IPS DF 4.7 (cell line): ENCODE results near the gene WIF1.

Experiments
- DNase-seq: peaks from one replicate; pipeline ENCODE4 v3.0.0-alpha.2; 2013; ENCODE audit warnings: low spot score; ENCODE audit errors: extremely low read depth

The WIF1 gene, protein sequence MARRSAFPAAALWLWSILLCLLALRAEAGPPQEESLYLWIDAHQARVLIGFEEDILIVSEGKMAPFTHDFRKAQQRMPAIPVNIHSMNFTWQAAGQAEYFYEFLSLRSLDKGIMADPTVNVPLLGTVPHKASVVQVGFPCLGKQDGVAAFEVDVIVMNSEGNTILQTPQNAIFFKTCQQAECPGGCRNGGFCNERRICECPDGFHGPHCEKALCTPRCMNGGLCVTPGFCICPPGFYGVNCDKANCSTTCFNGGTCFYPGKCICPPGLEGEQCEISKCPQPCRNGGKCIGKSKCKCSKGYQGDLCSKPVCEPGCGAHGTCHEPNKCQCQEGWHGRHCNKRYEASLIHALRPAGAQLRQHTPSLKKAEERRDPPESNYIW

DNA sequence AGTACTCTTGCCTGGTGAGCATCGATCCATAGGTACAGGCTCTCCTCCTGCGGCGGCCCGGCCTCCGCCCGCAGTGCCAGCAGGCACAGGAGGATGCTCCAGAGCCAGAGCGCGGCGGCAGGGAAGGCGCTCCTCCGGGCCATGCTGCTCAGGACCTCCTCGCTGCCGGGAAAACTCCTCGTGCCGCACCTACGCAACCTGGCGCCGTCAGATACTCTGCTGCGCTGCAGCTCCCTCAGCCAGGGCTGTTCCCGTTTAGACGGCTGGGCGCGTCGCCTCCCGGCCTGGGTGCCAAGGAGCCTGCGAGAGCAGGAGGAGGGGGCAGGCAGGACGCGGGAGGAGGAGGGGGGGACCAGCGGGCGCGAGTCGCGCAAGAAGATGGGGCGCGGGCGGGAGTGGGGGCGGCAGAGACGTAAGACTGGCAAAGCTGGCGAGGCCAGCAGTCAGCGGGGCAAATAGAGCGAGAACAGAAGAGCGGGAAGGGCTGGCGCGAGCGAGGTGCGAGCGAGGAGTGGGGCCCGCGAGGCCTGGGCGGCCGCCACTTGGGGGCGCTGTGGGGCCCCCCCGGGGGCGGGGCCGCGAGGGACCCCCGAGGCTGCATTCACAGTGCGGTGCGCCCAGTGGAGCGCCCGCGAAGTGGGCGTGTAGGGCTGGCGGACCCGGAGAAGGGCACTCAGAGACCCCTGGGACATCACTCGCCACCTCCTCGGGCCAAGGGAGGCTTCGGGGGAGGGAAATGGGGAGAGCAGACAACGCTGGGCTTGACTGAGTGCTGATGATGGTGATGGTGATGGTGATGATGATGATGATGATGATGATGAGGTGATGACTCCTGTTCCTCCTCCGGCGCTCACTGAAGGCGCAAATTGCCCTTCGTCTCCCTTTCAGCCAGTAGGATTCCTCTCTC lies at the start of gene WIF1:
Gene WIF1, minus strand, starts transcription at position 257 of the 907 bp plus-strand sequence. Its CDS starts 114 bp downstream, at position 143.
- no peak for DNase-seq

DNA sequence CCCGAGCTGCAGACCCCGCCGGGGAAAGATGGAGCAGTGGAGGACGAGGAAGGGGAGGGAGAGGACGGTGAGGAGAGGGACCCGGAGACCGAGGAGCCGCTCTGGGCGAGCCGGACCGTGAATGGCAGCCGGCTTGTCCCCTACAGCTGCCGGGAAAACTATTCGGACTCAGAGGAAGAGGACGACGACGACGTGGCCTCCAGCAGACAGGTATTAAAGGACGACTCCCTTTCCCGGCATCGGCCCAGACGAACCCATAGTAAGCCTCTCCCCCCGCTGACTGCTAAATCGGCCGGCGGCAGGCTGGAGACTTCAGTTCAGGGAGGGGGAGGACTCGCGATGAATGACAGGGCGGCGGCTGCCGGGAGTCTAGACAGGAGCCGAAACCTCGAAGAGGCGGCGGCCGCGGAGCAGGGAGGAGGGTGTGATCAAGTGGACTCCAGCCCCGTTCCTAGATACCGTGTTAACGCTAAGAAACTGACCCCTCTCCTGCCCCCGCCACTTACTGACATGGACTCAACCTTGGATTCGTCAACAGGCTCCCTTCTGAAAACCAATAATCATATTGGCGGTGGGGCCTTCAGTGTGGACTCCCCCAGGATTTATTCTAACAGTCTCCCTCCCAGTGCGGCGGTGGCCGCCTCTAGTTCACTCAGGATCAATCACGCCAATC lies 49.2 kb upstream of the WIF1 start:
- no peak for DNase-seq

DNA sequence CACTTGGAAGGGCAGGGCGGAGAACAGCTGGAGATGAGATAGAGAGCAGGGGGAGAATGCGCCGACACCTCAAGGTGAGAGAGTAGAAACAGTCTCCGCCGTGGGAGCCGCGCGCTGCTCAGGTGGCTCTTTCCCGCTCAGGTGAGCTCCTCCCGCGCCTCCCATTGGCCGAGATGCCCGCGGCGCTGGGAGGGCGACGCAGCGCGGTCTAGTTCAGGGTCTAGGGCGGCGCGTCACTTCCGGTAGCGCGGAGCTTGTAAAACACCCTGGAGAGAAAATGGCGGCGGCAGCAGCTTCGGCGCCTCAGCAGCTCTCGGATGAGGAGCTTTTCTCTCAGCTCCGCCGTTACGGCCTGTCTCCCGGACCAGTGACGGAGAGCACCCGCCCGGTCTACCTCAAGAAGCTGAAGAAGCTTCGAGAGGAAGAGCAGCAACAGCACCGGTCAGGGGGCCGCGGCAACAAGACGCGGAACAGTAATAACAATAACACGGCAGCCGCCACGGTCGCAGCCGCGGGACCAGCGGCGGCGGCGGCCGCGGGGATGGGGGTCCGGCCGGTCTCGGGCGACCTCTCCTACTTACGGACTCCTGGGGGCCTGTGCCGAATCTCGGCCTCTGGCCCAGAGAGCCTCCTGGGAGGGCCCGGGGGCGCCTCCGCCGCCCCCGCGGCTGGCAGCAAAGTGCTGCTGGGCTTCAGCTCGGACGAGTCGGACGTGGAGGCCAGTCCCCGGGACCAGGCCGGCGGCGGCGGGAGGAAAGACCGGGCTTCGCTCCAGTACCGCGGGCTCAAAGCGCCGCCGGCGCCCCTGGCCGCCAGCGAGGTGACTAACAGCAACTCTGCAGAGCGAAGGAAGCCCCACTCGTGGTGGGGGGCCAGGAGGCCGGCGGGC lies 48.5 kb upstream of the WIF1 start, which contains the start of gene LEMD3:
Gene LEMD3, plus strand, starts transcription at position 264 of the 889 bp plus-strand sequence. Its CDS starts 14 bp downstream, at position 278.
- DNase-seq, result peak; percentile 87

DNA sequence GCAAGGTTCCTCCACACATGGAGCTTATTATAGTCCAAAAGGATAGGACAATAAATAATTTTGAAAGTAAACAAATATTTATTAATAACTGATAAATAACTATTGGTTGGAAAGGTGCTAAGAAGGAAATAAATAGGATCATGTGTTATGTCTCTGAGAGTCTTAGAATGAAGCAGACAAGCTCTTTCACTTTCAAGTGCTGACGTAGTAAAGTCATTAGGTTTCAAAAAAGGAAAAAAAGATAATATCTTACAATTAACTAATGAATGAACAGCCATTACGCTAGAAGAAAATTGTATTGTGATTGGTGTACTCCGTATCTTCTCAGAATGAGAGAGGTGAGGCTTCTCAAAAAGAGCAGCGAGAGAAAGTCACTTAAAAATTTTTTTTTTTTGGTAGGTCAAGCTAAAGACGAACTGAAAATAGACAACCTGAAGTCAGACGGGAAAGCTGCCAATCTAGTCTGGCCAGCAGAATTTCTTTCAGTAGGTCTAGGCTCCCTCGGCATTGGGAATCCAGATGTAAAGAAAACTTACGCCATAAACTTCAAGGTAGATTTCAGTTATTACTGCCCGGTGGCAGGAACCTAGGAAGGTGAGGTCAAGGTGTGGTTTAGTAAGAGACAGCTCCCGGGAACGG lies 47.7 kb upstream of the WIF1 start:
- DNase-seq, result no peak

DNA sequence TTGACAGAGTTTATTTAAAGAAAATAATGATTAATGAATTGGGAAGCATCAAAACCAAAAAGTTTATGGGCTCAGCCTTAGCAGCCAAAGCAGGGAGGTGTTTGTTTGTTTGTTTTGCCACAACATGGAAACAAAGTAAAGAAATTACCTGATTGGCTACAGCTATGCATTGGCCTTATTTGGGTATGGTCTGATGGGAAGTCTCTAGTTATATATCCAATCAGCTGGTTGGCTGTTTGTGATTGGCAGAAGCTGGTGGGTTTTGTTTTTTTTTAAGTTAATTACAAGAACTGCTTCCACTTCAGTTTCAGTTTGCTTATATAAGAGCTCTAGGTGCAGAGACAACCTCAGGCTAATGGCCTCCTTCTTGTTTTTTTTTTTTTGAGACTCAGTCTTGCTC lies 43.7 kb upstream of the WIF1 start:
- no peak for DNase-seq

DNA sequence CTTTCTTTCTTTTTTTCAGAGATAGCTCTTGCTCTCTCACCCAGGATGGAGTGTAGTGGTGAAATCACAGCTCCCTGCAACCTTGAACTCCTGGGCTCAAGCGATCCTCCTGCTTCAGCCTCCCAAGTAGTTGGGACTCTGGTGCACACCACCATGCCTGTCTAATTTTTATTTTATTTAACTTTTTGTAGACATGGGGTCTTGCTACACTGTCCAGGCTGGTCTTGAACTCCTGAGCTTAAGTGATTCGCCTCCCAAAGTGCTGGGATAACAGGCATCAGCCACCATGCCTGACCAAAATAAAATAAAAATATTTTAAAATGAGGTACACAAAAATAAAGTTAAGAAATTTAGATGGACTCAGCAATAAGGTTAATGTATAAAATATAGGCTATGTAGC lies 43.1 kb upstream of the WIF1 start:
- DNase-seq, result no peak

DNA sequence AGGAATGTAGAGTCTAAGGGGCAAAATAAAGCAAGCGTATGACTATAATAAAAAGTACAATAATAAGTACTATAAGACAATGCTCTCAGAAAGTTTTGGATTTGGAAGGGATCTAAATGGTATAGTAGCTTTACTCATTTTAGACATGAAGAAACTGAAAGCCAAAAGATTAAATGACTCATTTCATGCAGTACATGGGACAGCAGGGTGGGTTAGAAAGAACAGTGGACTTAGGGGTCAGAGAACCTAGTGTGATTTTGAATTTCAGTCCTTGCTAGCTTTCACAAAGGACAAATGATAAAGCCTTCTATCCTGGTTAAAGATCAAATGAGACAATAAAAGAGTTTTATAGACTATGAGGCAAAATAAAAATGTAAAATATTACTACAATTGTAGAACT lies 41.5 kb upstream of the WIF1 start:
- DNase-seq, result no peak

DNA sequence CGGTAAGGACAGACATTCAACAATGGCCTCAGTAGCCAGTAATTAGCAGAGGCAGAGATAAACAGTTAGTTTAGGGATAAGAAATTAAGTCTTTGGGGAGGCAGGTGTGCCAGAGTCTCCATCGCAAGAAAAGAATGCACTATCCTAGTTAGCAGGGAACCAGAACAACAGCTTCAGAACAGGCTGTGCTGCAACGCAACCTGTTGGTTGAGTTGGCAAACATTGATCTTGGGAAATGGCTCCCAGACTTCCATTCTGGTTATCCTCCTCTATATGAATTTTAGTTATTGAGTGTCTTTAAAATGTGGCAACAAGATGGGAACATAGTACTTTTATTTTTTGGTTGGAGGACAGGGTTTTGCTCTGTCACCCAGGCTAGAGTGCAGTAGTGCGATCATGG lies 36.0 kb upstream of the WIF1 start:
- no peak for DNase-seq

DNA sequence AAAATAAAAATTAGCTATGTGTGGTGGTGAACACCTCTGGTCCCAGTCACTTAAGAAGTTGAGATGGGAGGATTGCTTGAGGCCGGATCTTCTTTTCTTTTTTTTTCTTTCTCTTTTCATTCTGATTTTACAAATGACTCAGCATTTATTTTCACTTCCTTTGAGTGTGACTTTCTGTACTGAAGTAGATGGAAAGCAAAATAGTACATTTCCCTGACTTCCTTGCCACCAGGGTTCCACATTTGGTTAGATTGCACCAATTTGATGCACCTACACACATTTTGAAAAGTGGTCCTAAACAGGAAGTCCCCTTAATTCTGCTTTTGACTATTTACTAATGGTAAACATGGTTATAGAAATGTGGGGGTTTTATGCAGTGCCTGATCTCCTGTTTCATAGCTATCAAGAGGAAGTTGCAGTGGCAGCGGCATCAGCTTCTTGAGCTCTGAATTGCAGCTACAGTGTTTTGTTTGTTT lies 35.3 kb upstream of the WIF1 start:
- DNase-seq, result no peak

DNA sequence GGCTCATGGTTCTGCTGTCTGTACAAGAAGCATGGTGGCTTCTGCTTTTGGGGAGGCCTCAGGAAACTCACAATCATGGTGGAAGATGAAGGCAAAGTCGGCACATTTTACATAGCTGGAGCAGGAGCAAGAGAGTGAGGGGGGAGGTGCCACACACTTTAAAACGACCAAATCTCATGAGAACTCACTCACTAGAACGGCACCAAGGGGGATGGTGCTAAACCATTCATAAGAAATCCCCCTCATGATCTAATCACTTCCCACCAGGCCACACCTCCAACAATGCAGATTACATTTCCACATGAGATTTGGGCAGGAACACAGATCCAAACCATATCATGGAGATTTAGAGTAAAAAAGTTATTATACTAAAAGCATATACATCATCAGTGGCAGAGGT lies 34.7 kb upstream of the WIF1 start:
- DNase-seq, result no peak

DNA sequence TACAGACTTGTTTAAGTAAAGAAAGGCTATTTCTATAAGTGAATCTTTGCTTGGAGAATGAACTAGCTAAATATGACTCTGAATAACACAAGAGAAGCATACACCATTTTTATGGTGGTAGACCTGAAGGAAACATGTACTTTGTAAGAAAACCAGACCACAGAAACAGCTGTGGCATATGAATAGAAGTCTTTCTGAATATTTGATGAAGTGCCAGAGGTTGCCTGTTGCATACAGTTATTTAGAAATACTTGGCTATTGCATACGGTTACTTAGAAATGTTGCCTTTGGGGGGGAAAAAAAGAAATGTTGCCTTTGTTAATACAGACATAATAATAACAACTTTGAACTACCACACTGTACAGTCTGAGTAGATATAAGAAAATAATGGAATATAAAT lies 31.5 kb upstream of the WIF1 start:
- no peak for DNase-seq

DNA sequence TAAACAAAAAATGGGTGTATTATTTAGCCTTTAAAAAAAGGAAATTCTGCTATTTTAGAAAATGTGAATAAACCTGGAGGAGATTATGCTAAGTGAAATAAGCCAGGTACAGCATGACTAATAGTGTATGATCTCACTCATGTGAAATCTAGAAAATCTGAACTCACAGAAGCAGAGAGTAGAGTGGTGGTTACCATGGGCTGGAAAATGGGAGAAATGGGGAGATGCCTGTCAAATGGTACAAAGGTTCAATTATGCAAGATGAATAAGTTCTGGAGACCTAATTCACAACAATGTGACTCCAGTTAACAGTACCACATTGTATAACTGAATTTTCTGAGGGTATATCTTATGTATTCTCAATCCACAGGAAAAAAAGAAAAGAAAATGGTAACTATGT lies 30.9 kb upstream of the WIF1 start:
- DNase-seq, result no peak

DNA sequence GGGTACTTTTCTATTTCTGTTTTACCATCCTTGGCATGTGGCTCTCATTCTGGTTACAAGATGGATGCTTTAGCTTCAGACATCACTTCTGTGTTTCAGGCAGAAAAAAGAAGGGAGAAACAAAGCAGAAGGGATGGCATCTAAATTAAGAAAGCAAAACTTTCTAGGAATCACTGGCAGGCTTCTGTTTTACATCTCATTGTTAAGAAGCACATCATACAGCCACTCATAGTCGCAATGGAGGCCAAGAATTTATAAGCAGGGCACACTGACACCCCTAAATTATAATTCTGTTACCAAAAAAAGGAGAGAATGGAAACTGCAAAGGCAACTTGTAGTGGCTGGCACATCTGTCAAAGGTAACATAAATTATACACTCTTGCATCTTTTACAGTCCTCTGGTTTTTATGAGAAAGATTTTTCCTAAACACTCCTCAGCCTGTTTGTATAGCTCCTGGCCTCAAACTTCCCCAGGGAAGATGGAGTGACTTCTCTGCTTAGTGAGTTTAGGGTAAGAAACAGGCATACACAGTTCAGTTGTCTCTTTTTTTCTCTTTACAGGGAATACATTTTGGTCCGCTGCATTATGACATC lies 26.3 kb upstream of the WIF1 start:
- no peak for DNase-seq

DNA sequence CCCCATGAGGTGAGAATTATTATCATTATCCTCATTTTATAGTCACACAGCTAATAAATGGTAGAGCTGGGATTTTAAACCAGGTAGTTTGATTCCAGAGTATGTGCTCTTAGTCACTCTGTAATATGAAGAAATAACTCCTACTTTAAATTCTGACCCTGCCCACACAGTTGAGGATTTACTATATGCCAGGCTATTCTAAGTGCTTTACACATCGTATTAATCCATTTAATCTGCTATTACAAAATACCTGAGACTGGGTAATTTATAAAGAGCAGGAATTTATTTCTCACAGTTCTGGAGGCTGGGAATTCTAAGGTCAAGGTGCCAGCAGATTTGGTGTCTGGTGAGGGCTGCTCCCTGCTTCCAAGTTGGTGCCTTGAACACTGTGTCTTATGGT lies 19.6 kb upstream of the WIF1 start:
- DNase-seq, result no peak

DNA sequence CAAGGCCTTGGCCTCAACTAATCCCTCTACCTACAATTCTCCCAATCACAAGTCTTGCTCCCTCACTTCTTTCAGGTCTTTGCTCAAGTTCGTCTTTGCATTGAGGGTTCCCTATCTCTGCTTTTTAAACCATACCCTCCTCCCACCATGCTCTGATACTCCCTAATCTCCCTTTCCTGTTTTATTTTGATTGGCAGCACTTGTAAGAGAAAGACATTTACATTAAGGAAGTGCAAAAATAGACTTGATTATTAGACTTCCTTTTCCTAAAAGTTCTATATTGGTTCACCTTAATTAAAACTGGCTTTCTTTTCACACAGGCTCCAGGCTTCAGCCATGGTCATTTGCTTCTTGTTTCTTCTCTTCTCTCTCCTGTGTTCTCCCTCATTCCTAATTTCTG lies 18.3 kb upstream of the WIF1 start:
- DNase-seq, result no peak

DNA sequence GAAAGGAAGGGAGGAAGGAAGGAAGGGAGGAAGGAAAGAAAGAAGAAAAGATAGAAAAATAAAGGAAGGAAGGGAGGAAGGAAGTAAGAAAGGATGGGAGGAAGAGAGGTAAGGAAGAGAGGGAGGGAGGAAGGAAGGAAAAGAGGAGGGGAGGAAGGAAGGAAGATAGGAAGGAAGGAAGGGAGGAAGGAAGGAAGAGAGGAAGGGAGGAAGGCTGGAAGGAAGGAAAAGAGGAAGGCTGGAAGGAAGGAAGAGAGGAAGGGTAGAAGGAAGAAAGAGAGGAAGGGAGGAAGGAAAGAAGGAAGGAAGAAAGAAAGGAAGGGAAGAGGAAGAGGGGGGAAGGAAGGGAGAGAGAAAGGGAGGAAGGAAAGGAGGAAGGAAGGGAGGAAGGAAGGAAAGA lies 12.8 kb upstream of the WIF1 start:
- DNase-seq, result no peak

DNA sequence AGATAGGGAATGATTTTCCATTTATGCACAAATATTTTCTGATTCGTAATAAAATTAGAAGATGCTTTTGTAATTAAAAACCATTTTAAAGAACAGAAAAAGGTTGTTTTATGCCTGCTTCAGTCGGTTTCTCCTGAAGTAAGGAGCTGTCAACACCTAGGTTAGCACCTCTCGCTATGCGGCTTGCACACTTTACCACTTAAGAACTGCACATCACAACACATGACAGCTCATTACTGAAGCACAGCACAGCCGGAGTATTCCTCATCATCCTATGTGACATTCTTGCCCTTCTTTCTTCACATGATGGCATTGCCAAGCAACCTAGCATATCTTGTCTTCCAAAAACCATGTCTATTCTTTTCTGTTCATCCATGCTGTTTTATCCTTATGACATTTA lies 5.4 kb upstream of the WIF1 start:
- no peak for DNase-seq

DNA sequence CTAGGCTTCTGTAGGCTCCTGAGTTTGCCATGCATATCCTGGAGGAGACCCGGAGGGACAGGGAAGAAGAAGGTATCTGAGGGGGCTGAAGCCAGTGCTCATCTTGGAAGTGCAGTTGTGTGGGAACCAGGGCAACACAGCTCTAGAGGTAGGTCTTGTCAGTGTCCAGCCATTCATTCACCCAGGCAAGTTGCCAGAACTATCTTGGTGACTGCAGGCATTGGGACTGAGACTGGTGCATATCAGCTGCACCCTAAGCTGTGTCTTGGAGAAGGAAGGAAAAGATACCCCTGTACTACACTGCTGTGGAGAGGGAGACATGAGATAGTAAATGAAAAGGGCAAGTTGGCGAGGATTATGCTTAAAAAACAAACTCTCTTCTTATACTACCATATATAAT lies 4.9 kb upstream of the WIF1 start:
- DNase-seq, result no peak

DNA sequence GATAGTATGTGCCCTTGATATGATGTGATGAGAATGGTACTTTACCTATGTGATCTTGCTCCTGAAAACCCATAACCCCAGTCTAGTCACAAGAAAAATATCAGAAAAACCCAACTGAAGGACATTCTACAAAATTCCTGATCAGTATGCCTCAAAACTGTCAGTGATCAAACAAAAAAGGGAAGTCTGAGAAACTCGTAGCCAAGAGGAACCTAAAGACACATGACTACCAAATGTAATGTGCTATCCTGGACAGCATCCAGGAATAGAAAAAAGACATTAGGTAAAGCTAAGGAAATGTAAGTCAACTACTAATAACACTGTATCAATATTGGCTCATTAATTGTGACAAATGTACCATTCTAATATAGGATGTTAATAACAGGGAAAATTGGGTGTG lies 4.1 kb upstream of the WIF1 start:
- DNase-seq, result no peak
